Erythroblast (primary cell): ENCODE results near the gene UBXN6.

Experiments used
- DNase-seq, 2 experiments: peaks; one replicate each; lab custom pipeline; 2025; lab: John Stamatoyannopoulos, UW
- GATA1 ChIP-seq: IDR thresholded peaks from 2 replicates; pipeline ENCODE4 v1.6.1; 2011; ENCODE audit warnings: low read depth, mild to moderate bottlenecking, control low read depth, low read length, moderate library complexity
- POLR2A ChIP-seq: IDR thresholded peaks from 2 replicates; pipeline ENCODE4 v1.6.1; 2011; ENCODE audit warnings: mild to moderate bottlenecking, low read length

The UBXN6 gene, protein sequence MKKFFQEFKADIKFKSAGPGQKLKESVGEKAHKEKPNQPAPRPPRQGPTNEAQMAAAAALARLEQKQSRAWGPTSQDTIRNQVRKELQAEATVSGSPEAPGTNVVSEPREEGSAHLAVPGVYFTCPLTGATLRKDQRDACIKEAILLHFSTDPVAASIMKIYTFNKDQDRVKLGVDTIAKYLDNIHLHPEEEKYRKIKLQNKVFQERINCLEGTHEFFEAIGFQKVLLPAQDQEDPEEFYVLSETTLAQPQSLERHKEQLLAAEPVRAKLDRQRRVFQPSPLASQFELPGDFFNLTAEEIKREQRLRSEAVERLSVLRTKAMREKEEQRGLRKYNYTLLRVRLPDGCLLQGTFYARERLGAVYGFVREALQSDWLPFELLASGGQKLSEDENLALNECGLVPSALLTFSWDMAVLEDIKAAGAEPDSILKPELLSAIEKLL

GRCh38 chr19:4457654-4458395 is at the start of gene UBXN6:
UBXN6 (minus strand) TSS chr19:4457794; CDS start chr19:4457697, 97 bp downstream.
- peak; percentile 99 to 100 for DNase-seq
- TF ChIP-seq POLR2A (peak; percentile 21), GATA1 (no peak)

DNA sequence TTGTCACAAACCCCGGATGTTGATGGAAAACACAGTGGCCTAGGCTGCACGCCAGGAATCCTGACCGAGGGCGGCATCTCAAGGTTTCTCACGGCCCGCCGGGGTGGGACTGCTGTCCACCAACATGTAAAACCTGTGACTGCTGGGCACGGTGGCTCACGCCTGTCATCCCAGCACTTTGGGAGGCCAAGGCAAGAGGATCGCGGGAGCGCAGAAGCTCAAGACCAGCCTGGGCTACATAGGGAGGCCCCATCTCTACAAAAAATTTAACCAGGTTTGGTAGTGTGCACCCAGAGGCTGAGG is 49.5 kb upstream of the UBXN6 start:
- DNase-seq: no peak
- TF ChIP-seq GATA1 (no peak), POLR2A (no peak)

DNA sequence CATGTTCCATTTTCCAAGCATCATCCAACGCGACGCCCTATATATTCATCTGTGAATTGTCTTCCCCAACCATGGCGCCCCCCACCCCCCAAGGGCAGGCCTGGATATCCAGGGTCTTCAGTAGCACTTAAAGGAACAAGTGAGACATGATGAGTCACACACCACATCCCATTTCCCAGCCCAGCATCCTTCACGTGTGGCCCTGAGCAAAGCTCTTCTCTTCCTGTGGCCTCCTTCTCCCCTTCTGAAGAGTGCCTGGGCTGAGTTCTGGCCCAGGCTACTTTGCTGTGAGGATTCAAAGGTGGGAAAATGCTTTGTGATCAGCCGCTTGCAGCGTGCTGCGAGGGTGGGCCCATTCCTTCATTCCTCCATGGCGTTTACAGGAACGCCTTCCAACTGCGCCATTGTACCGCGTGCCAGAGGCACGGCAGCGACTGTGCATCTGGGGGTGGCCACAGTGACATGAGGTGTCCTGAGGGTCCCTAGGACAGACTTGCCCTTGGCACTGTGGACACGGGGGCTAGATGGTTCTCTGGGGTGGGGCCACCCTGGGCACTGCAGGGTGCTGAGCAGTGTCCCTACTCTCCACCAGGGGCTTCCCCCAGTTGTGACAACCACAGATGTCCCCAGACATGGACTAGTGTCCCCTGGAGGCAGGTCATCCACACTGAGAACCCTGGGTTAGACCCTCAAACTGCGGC is 49.0 kb upstream of the UBXN6 start:
- TF ChIP-seq POLR2A (no peak), GATA1 (no peak)
- no peak for DNase-seq

- DNase-seq: no peak
- no peak for TF ChIP-seq GATA1
- TF ChIP-seq POLR2A: no peak
Measured at GRCh38 chr19:4505570-4506448, 48.2 kb upstream of the UBXN6 start.

- no peak for DNase-seq
- no peak for TF ChIP-seq POLR2A
- TF ChIP-seq GATA1: no peak
Measured at GRCh38 chr19:4504891-4505569, 47.4 kb upstream of the UBXN6 start.

GRCh38 chr19:4504297-4504701 is 46.7 kb upstream of the UBXN6 start:
- TF ChIP-seq GATA1 (no peak), POLR2A (no peak)
- no peak for DNase-seq

DNA sequence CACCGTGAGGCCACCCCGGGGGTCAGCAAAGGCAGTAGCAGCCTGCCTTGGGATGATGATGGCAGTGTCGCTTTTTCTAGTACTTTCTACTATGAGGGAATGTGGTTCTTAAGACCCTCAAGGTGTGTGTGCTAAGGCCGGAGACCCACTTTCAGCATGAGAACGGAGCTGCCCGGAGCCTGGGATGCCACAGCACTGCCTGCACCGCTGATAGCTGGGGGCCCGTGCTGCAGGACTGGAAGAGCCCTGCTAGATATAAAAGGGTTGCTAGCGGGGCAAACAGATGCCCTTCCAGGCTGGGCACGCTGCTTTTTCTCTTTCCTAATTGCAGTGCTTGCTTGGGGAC is 46.2 kb upstream of the UBXN6 start:
- DNase-seq: no peak
- TF ChIP-seq GATA1: no peak
- TF ChIP-seq POLR2A: no peak

- no peak for DNase-seq
- no peak for TF ChIP-seq POLR2A
- TF ChIP-seq GATA1: no peak
Measured at GRCh38 chr19:4503132-4503824, 45.7 kb upstream of the UBXN6 start.

GRCh38 chr19:4502282-4503131 is 44.9 kb upstream of the UBXN6 start:
- no peak for DNase-seq
- TF ChIP-seq GATA1 (no peak), POLR2A (no peak)

DNA sequence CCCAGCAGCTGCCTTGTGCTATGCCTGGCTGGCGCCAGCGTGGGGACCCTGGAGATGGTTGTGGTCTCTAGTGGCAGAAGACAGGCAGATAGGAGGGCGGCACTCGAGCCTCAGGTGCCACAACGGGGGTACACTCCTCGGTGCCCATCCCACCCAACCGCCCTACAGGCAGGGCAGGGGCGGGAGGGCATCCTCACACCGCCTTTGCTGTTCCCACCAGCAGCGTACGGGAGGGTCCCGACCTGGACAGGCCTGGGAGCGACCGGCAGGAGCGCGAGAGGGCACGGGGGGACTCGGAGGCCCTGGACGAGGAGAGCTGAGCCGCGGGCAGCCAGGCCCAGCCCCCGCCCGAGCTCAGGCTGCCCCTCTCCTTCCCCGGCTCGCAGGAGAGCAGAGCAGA is 44.1 kb upstream of the UBXN6 start:
- TF ChIP-seq POLR2A (no peak), GATA1 (no peak)
- DNase-seq: no peak

- TF ChIP-seq GATA1: no peak
- TF ChIP-seq POLR2A: no peak
- DNase-seq: no peak
Measured at GRCh38 chr19:4500841-4501591, 43.4 kb upstream of the UBXN6 start.
